Stimulated activated CD8-positive, alpha-beta memory T cell treated with anti-CD3 and anti-CD28 coated beads, Interleukin-15, amount 100 ng/mL, for 48 hours (primary cell): ENCODE data around the gene TH.
A peak's percentile ranks its signal among the peaks of the same experiment; 100 is the strongest.

Source experiments
- DNase-seq, 2 donors: peaks; one replicate each; pipeline ENCODE4 v3.0.0-alpha.2; 2020; ENCODE audit warnings: low read depth in 2 of 2

Gene TH

DNA sequence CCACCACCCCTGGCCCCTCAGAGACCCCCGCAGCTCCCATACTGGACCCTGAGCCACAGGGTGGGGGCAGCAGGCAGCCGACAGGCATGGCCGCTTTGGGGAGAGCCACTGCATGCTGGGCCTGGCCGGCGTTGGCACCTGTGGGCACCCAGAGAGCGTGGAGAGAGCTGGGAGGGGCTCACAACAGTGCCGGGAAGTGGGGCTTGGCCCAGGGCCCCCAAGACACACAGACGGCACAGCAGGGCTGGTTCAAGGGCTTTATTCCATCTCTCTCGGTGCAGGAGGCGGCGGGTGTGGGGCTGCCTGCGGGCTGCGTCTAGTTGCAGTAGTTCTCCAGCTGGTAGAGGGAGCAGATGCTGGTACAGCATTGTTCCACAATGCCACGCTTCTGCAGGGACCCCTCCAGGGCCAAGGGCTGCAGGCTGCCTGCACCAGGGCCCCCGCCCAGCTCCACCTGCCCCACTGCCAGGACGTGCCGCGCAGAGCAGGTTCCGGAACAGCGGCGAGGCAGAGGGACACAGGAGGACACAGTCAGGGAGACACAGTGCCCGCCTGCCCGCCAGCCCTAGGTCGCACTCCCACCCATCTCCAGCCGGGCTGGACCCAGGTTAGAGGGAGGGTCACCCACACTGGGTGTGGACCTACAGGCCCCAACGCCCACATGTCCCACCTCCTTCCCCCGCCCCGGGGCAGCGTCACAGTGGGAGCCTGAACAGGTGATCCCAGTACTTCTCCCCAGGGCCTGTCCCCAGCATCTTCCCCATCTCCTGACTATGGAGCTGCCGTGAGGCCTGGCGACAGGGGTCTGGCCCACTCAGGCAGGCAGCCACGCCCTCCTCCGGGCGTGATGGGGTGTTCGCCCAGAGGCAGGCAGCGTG, 11.8 kb downstream of the TH start:
- DNase-seq = no peak

GRCh38 chr11:2158966-2159365, 12.6 kb downstream of the TH start:
- DNase-seq = no peak

DNA sequence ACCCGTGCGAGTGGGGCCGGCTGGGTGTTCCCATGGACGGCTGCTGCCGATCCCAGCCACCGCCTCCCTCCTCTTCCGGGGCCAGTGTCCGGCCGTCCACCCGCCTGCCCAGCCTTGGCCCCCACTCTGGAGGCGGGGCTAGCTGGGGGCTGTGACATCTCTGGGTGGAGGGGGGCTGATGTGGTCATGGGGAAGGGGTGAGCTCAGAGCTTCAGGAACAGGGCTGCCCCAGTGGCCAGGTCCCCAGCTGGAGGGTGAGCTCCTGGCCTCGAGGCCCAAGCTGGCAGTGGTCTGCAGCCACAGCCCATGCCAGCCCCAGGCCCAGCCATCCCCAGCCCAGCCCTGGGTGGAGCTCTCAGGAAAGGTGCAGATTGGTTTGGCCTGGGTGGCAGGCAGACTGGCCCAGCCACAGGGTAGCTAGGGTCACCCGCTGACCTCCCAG, 13.3 kb downstream of the TH start:
- DNase-seq = no peak

GRCh38 chr11:2157294-2158040, 14.1 kb downstream of the TH start:
- DNase-seq = no peak

GRCh38 chr11:2156416-2157182, 15.0 kb downstream of the TH start:
- DNase-seq = peak; percentile 31 to 39

GRCh38 chr11:2155511-2155910, 16.1 kb downstream of the TH start:
- no peak for DNase-seq

- no peak for DNase-seq
Measured at GRCh38 chr11:2154889-2155288, 16.7 kb downstream of the TH start.

DNA sequence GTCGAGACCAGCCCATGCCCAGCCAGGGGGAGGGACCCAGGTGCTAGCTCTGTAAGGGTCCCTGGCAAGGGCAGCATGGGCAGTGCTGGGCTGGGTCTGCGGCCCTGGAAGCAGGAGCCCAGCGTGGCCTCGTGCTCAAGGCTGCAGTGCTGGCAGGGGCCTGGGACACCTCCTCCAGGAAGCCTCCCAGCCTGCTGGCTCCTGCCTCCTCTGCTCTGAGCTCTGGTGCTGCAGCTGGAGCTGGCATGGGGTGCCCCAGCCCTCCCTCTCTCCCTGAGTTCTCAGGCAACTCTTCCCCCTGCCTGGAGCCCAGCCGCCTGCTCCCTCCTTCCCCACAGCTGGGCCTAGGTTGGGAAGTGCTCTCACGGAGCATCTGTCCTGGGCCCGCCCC, 17.4 kb downstream of the TH start:
- no peak for DNase-seq

DNA sequence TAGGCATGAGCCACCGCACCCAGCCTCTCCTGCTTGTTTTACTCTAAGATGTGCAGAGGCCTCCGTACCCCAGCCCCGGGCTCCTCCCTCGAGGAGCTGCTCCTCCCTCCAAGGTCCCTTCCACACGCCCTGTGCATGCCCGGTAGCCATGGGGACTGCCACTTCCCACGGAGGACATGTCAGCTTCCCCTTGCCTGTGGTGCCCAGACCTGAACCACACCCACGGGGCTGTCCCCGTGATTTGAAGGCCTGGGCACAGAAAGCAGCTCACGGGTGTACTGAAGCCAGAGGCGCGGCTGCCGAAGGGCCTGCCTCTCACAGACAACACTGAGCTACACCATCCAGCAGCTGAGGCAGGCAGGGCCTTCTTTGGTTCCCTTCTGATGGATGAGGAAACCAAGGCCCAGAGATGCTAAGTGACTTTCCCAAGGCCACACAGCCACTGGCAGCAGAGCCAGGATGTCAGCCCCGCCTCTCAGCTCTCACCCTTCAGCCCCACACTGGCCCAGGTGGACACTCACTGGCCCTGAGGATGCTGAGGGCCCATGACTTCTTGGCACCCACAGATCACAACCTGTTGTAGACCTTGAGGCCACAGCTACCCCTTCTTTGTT, 17.9 kb downstream of the TH start:
- DNase-seq = no peak

GRCh38 chr11:2151500-2152257, 19.9 kb downstream of the TH start:
- peak; percentile 40 to 59 for DNase-seq

- no peak for DNase-seq
Measured at GRCh38 chr11:2149864-2150847, 21.5 kb downstream of the TH start.

- DNase-seq = no peak
Measured at GRCh38 chr11:2149460-2149859, 22.2 kb downstream of the TH start.

GRCh38 chr11:2148595-2148994, 23.0 kb downstream of the TH start:
- no peak for DNase-seq

DNA sequence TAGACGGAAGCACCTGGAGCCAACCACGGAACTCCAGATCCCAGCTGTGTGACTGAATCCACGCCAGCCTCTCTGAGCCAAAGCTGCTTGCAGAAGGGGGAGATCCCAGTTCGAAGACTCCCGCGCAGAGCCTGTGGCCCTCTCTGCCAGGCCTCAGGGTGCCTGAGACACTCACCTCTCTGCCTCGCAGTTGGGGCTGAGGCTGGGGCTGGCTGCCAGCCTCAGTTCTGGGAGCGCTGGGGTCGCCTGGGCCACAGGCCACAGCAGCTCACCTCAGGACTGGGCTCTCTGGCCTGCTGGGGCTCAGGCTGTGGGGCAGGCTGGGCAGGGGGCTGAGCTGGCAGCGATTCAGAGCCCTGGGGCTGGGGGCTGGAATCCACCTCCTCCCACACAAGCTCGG, 24.2 kb downstream of the TH start:
- no peak for DNase-seq

GRCh38 chr11:2146051-2146450, 25.6 kb downstream of the TH start:
- DNase-seq = no peak

GRCh38 chr11:2144544-2145248, 26.9 kb downstream of the TH start:
- no peak for DNase-seq

DNA sequence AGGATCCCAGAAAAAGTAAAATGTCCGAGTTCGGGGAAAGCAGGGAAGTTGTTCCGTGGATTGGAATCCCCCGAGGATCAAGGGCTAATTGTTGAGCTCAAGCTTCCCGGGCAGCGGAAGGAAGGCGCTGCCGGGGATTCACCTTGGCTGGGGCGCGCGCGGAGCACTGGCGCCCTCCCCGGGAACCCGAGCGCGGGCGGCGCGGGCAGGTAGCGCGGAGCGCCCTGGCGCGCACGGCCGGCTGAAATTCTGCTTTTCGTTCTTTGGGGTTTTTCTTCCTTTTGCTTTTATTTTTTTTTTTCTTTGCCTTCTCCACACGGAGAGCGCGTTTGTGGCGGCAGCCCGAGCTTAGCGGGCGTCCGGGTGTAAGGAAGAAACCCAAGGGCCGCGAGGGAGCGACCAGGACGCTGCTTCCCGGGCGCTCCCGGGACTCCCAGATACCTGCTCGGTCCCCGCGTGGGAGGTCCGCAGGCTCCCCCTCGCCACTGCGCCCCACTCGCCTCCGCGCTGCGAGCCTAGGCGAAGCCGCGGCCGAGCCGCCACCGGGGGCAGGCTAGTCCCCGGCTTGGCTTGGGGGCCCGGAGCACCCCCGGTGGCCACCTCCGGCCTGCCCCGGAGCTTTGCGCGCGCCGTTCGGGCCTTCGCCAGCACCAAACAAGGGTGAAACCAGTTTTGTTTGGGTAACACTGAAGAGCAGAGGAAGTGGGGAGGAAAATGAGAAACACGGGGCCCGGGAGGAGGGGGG, 27.6 kb downstream of the TH start:
- no peak for DNase-seq

- no peak for DNase-seq
Measured at GRCh38 chr11:2143477-2143798, 28.2 kb downstream of the TH start.

DNA sequence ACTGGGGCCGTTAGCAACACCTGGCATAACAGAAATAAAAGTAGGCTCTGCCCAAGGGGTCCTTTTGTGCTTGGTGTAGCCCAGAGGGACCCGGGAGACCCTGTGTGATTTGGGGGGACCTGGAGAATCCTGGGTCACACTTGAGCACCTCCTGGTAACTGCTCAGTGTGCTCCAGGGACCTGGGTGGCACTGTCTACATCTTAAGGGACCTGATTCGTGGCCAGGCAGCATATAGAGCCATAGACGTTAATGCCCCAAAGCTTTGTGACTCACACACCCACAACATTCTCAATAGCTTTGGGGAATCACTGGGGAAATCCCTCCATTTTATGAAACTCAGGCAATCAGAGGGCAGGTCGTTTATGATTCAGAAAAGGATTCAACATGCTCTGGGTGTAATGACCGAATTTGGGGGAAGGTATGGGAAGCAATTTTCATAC, 28.8 kb downstream of the TH start:
- DNase-seq = peak; percentile 26 to 35
